Naive thymus-derived CD4-positive, alpha-beta T cell (primary cell): ENCODE measurements around the gene PKNOX2. TPM values are rescaled to one million over a fixed set of nuclear protein-coding genes. Genes with fewer than 3 reads are reported as not detected.

Experiments used
- ATAC-seq: fragments of 150-1000 bp; cut with Tn5 transposase; 2 replicates; pipeline ENCODE4 v1.10.0; 2021; ENCODE audit warnings: mild to moderate bottlenecking, moderate library complexity
- CTCF ChIA-PET: fragments of 350-600 bp; sonication (Branson Sonifier 250); formaldehyde crosslinking; loops from one replicate; lab custom pipeline; 2021; ENCODE audit warnings: antibody characterized with exemption; lab: Charles Lee
- POLR2A ChIA-PET: fragments of 350-600 bp; sonication (Branson Sonifier 250); formaldehyde crosslinking; loops from one replicate; lab custom pipeline; 2021; ENCODE audit warnings: antibody characterized with exemption, inconsistent platforms; lab: Charles Lee
- DNase-seq, 9 donors: peaks; one replicate each; pipeline versions ENCODE4 v3.0.0 to v3.0.0-alpha.2; 2020 to 2022; ENCODE audit warnings: mixed read lengths in 1 of 9
- H3K27ac ChIP-seq: one replicate; pipeline ENCODE4 v1.7.0; 2013; ENCODE audit warnings: mild to moderate bottlenecking, low read depth, low read length, moderate library complexity
- H3K27me3 ChIP-seq, 2 donors: one replicate each; pipeline ENCODE4 v1.7.0; 2013; ENCODE audit warnings: low read length in 2 of 2, mild to moderate bottlenecking in 2 of 2, moderate library complexity in 2 of 2; ENCODE audit not compliant: control insufficient read depth in 2 of 2, insufficient read depth in 2 of 2
- H3K36me3 ChIP-seq, 3 experiments: 1 replicate in 2 of 3; 2 replicates in 1 of 3; pipeline ENCODE4 v1.7.0; 2013; ENCODE audit warnings: low read length in 3 of 3, mild to moderate bottlenecking in 3 of 3, moderate library complexity in 1 of 3; ENCODE audit not compliant: insufficient read depth in 3 of 3, control insufficient read depth in 2 of 3
- H3K4me1 ChIP-seq, 2 donors: one replicate each; pipeline ENCODE4 v1.7.0; 2013; ENCODE audit warnings: low read length in 2 of 2, mild to moderate bottlenecking in 2 of 2, moderate library complexity in 1 of 2; ENCODE audit not compliant: control insufficient read depth in 2 of 2, insufficient read depth in 2 of 2
- H3K4me3 ChIP-seq: 2 replicates; pipeline ENCODE4 v1.7.0; 2013; ENCODE audit warnings: mild to moderate bottlenecking, low read length
- H3K9me3 ChIP-seq, 3 experiments: 1 replicate in 2 of 3; 2 replicates in 1 of 3; pipeline ENCODE4 v1.7.0; 2013; ENCODE audit warnings: low read length in 3 of 3; ENCODE audit not compliant: control insufficient read depth in 2 of 3
- H3K27ac Mint-ChIP-seq, 9 donors: one replicate each; pipeline ENCODE4 v1.8.0; 2020 to 2022; ENCODE audit warnings: mixed read lengths in 9 of 9, mild to moderate bottlenecking in 8 of 9, moderate library complexity in 5 of 9, inconsistent platforms in 2 of 9
- H3K27me3 Mint-ChIP-seq, 5 donors: one replicate each; pipeline ENCODE4 v1.8.0; 2021 to 2022; ENCODE audit warnings: mixed read lengths in 5 of 5, mild to moderate bottlenecking in 1 of 5
- H3K36me3 Mint-ChIP-seq, 5 donors: one replicate each; pipeline ENCODE4 v1.8.0; 2020 to 2022; ENCODE audit warnings: mixed read lengths in 5 of 5, mild to moderate bottlenecking in 3 of 5, inconsistent platforms in 1 of 5
- H3K4me1 Mint-ChIP-seq, 7 donors: one replicate each; pipeline ENCODE4 v1.8.0; 2020 to 2022; ENCODE audit warnings: mixed read lengths in 7 of 7, mild to moderate bottlenecking in 3 of 7, inconsistent platforms in 1 of 7
- H3K4me3 Mint-ChIP-seq, 10 donors: one replicate each; pipeline ENCODE4 v1.8.0; 2020 to 2022; ENCODE audit warnings: mild to moderate bottlenecking in 10 of 10, mixed read lengths in 10 of 10, moderate library complexity in 6 of 10, inconsistent platforms in 2 of 10
- H3K9me3 Mint-ChIP-seq, 11 donors: one replicate each; pipeline ENCODE4 v1.8.0; 2020 to 2022; ENCODE audit warnings: mixed read lengths in 11 of 11, mild to moderate bottlenecking in 4 of 11, inconsistent platforms in 1 of 11, moderate library complexity in 1 of 11
- intact Hi-C, 2 donors: fragments of 100-400 bp; cut with micrococcal nuclease; formaldehyde crosslinking; loops; one replicate each; pipeline ENCODE4 v1.15.1; 2023
- polyA plus RNA-seq, 2 donors: library from polyadenylated mRNA; unstranded; fragments of 300-500 nt; fragmentation: Illumina TruSeq; gene quantifications; one replicate each; pipeline ENCODE4 v1.2.3, GENCODE V29; 2021
- total RNA-seq, 6 experiments: library from RNA in 5 of 6; stranded (reverse) in 5 of 6; gene quantifications; 1 replicate in 5 of 6; 2 replicates in 1 of 6; pipeline ENCODE4 v1.2.3 and lab custom pipeline; 2021 to 2026

The PKNOX2 gene
- total and polyA plus RNA-seq, 7 experiments from 2014 or later: not detected

DNA sequence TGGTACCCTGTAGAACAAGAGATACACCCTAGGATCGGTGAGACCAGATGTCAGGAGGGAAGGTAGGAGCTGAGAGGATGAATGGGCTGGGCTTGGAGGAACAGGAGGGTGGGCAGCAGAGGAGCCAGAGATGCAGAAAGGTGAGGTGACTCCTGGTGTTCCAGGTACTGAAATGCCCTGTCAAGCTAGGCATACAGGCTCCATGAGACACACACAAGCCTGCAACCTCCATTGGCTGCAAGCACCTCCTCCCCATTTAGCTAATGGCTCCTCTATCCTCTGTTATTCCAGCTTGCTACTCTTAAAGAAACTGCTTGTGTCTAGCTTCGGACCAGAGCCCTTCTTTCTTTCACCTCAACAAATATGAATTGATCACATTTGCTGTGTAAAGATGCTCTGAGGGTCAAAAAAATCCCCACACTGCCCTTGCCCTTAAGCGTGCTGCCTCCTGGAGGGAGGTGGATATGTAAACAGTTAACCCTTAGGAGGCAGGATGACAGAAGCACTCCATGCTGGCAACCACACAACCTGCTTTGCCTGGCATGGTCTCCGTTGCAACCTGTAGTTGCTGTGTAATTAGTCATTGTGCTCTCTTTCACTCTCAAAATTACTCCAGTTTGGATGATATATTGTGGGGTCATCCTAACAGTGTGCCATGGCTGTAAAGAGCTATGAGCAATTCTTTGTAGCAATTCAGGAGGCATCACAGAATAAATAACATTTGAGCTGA is 156.0 kb downstream of the PKNOX2 start:
- POLR2A ChIA-PET: no interaction called here
- no peak for ATAC-seq
- H3K27ac ChIP-seq: no peak overlapping the region
- no peaks in the 10 kb centered on the region for H3K9me3 ChIP-seq
- Mint-ChIP-seq H3K9me3 (peaks cover 0 to 2% (median 0%) of the 10 kb centered on the region in 11 donors), H3K27ac (no peak overlapping the region), H3K4me3 (no peak overlapping the region), H3K4me1 (peaks cover 0 to 2% (median 0%) of the 10 kb centered on the region in 7 donors), H3K36me3 (peaks cover 0 to 4% (median 0%) of the 10 kb centered on the region in 5 donors), H3K27me3 (peaks cover 15 to 37% (median 24%) of the 10 kb centered on the region in 5 donors)
- CTCF ChIA-PET: interaction anchor here (0.5 kb wide), 1 partner anchor 248 kb away, joined by 3 read pairs; no protein-coding TSS in a partner anchor
- no peaks in the 10 kb centered on the region for H3K27me3 ChIP-seq
- no peak for DNase-seq
- no peak overlapping the region for H3K4me3 ChIP-seq
- intact Hi-C loops: no loop called here
- H3K36me3 ChIP-seq: no peaks in the 10 kb centered on the region
- no peaks in the 10 kb centered on the region for H3K4me1 ChIP-seq

DNA sequence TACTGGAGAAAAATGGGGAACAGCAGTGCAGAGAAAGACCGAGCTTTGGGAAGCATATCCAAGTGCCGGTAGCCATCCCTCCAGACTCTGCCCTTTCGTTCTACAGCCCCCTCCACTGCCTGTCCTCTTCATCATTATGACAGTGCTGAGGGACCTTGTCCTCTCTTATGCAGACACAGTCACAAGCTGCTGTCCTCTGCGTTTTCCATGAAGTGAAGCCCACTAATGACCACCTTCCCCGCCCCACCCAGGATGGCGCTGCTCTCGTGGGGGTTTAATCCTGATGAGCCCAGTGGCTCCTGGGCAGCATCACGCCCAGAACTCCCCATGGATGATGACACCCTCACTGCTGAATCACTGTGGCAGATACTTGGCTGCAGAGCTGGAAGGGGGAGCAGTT is 157.7 kb downstream of the PKNOX2 start:
- no peak overlapping the region for H3K27ac Mint-ChIP-seq
- no peak overlapping the region for H3K4me3 Mint-ChIP-seq
- H3K9me3 Mint-ChIP-seq: peaks cover 0 to 2% (median 0%) of the 10 kb centered on the region in 11 donors
- Histone ChIP-seq H3K4me1 (no peaks in the 10 kb centered on the region), H3K27me3 (no peaks in the 10 kb centered on the region), H3K9me3 (no peaks in the 10 kb centered on the region), H3K27ac (no peak overlapping the region), H3K4me3 (no peak overlapping the region), H3K36me3 (no peaks in the 10 kb centered on the region)
- intact Hi-C loops: no loop called here
- DNase-seq: no peak
- H3K36me3 Mint-ChIP-seq: peaks cover 0 to 4% (median 0%) of the 10 kb centered on the region in 5 donors
- H3K27me3 Mint-ChIP-seq: peaks cover 9 to 40% (median 25%) of the 10 kb centered on the region in 5 donors
- H3K4me1 Mint-ChIP-seq: peaks cover 0 to 2% (median 0%) of the 10 kb centered on the region in 7 donors
- ChIA-PET POLR2A (no interaction called here), CTCF (no interaction called here)
- no peak for ATAC-seq

DNA sequence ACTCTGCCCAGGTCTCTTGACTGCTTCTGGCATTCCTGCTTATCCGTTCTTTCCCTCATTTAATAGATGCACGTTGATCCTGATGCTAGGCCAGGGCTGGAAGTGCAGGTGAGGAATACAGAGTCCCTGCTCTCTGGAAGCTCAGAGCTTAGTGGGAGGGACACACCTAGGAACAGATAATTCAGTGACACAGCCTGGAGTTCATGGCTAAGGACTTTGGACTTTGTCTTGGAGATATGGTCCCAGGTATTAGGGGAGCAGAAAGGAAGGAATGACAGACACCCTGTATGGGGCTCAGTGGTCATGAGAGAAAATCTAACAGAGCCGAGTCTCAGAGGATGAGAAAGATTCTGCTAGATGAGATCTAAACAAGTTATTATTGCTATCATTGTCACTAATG is 160.6 kb downstream of the PKNOX2 start:
- no peak overlapping the region for H3K4me3 ChIP-seq
- H3K4me1 ChIP-seq: no peaks in the 10 kb centered on the region
- H3K9me3 ChIP-seq: no peaks in the 10 kb centered on the region
- intact Hi-C loops: no loop called here
- Mint-ChIP-seq H3K27me3 (peaks cover 17 to 43% (median 32%) of the 10 kb centered on the region in 5 donors), H3K4me3 (no peak overlapping the region), H3K27ac (no peak overlapping the region), H3K9me3 (no peaks in the 10 kb centered on the region), H3K4me1 (peaks cover 0 to 7% (median 0%) of the 10 kb centered on the region in 7 donors), H3K36me3 (no peaks in the 10 kb centered on the region)
- ChIA-PET CTCF (no interaction called here), POLR2A (no interaction called here)
- H3K27me3 ChIP-seq: no peaks in the 10 kb centered on the region
- no peak for DNase-seq
- no peaks in the 10 kb centered on the region for H3K36me3 ChIP-seq
- ATAC-seq: no peak
- no peak overlapping the region for H3K27ac ChIP-seq

DNA sequence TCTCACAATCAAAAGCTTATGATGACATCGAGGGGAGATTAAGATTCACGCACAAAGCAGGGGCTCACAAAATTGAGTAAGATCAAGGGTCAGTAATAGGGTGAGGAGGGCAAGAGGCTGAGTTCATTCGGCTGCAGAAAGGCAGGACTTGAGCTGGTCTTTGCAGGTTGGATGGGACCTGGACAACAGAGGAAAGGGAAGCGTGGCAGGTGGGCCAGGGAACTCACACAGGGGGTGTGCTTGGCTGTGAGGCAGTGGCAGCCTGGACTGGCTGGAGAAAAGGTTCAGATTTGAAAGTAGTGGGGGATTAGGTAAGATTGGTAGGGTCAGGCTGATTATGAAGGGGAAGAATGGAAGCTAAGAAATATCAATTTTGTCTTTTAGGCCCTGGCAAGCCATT is 161.6 kb downstream of the PKNOX2 start:
- ATAC-seq (no peak), DNase-seq (no peak)
- H3K27me3 Mint-ChIP-seq: peaks cover 17 to 38% (median 24%) of the 10 kb centered on the region in 5 donors
- H3K36me3 Mint-ChIP-seq: no peaks in the 10 kb centered on the region
- H3K9me3 ChIP-seq: no peaks in the 10 kb centered on the region
- H3K4me3 Mint-ChIP-seq: no peak overlapping the region
- H3K27ac ChIP-seq: no peak overlapping the region
- intact Hi-C loops: no loop called here
- no peak overlapping the region for H3K4me3 ChIP-seq
- H3K36me3 ChIP-seq: no peaks in the 10 kb centered on the region
- no peak overlapping the region for H3K27ac Mint-ChIP-seq
- ChIA-PET POLR2A (no interaction called here), CTCF (no interaction called here)
- no peaks in the 10 kb centered on the region for H3K4me1 ChIP-seq
- H3K9me3 Mint-ChIP-seq: no peaks in the 10 kb centered on the region
- H3K4me1 Mint-ChIP-seq: peaks cover 0 to 7% (median 0%) of the 10 kb centered on the region in 7 donors
- H3K27me3 ChIP-seq: no peaks in the 10 kb centered on the region

DNA sequence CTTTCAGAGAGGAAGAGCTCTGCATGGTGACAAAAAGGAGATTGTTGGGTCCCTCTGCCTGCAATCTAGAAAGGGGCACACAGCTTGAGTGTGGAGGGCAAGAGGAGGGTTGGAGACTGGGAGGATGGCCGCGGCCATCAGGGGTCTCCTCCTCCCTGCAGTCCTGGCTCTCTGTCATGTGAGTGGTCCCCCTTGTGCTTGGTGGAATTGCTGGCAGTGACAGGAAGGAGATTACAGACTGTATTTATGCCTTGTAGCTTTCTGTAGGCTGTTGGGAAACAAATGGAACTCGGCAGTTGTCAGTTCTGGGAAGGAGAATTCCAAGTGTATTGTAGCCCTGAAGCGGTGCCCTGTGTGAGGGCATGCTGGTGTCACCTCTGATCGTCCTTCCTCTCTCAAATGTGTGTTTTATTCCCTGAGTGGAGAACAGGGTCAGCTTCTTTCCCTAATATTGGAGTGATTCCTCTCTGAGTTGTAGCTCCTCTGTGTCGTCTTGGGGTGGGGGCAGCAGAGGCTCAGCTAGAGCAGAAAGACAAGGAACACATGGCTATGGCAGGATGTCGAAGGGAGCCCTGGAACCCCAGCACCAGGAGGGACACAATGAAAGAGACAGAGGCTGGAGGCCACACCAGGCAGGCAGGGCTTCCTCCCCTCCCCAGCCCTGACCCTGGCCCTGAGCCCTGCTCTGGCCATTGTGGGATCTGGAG is 163.1 kb downstream of the PKNOX2 start:
- no peak for DNase-seq
- Histone ChIP-seq H3K27me3 (no peaks in the 10 kb centered on the region), H3K4me1 (no peaks in the 10 kb centered on the region), H3K27ac (no peak overlapping the region), H3K9me3 (no peaks in the 10 kb centered on the region), H3K36me3 (no peaks in the 10 kb centered on the region), H3K4me3 (no peak overlapping the region)
- no peak for ATAC-seq
- intact Hi-C loops: no loop called here
- Mint-ChIP-seq H3K27ac (no peak overlapping the region), H3K4me1 (peaks cover 0 to 7% (median 0%) of the 10 kb centered on the region in 7 donors), H3K4me3 (no peak overlapping the region), H3K36me3 (no peaks in the 10 kb centered on the region), H3K27me3 (peaks cover 15 to 32% (median 22%) of the 10 kb centered on the region in 5 donors), H3K9me3 (no peaks in the 10 kb centered on the region)
- ChIA-PET POLR2A (no interaction called here), CTCF (no interaction called here)

DNA sequence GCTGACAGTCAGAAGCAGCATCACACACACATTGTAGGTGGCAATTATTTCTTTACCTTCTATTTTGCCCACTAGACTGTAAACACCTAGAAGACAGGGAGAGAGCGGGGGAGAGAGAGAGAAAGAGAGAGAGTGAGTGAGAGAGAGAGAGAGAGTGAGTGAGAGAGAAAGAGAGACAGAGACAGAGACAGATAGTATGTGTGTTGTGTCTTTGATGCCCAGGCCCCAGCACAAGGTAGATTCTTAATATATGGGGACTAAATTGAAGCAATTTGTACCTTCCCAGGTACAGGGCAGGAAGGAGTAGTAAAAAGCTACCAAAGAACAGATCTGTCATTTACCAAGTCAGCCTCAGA is 163.7 kb downstream of the PKNOX2 start:
- H3K36me3 ChIP-seq: no peaks in the 10 kb centered on the region
- ATAC-seq (no peak), DNase-seq (no peak)
- no peaks in the 10 kb centered on the region for H3K36me3 Mint-ChIP-seq
- no peaks in the 10 kb centered on the region for H3K9me3 Mint-ChIP-seq
- intact Hi-C loops: no loop called here
- CTCF ChIA-PET: no interaction called here
- H3K27ac Mint-ChIP-seq: no peak overlapping the region
- H3K4me3 ChIP-seq: no peak overlapping the region
- no peak overlapping the region for H3K4me3 Mint-ChIP-seq
- H3K27me3 Mint-ChIP-seq: peaks cover 13 to 32% (median 18%) of the 10 kb centered on the region in 5 donors
- H3K9me3 ChIP-seq: no peaks in the 10 kb centered on the region
- H3K27me3 ChIP-seq: no peaks in the 10 kb centered on the region
- H3K27ac ChIP-seq: no peak overlapping the region
- H3K4me1 Mint-ChIP-seq: peaks cover 0 to 7% (median 0%) of the 10 kb centered on the region in 7 donors
- no peaks in the 10 kb centered on the region for H3K4me1 ChIP-seq
- POLR2A ChIA-PET: no interaction called here
